Keratinocyte (primary cell): ENCODE measurements around the gene NFATC1.

ENCODE experiments used
- CTCF ChIP-seq, 3 experiments: IDR thresholded peaks in 1 of 3; conservative IDR thresholded peaks in 1 of 3; optimal IDR thresholded peaks in 1 of 3; 2 replicates in 2 of 3; 3 replicates in 1 of 3; pipeline versions ENCODE3 to v1.5.1; 2011; ENCODE audit warnings: low read length in 3 of 3, mild to moderate bottlenecking in 3 of 3, moderate library complexity in 2 of 3, control low read depth in 1 of 3, inconsistent platforms in 1 of 3; ENCODE audit not compliant: insufficient read depth in 2 of 3; ENCODE audit errors: extremely low read depth in 1 of 3
- EZH2 ChIP-seq: IDR thresholded peaks from one replicate; pipeline ENCODE4 v1.6.1; 2012; ENCODE audit warnings: inconsistent platforms, mild to moderate bottlenecking, low read length, moderate library complexity

- TF ChIP-seq EZH2: no peak
- no peak for TF ChIP-seq CTCF (optimal IDR thresholded peaks at IDR 0.05 in 1 of 3, IDR thresholded peaks at IDR 0.05 in 1 of 3, conservative IDR thresholded peaks at IDR 0.05 in 1 of 3; ENCODE audit: extremely low read depth in 1 of 3, insufficient read depth in 2 of 3, low read length in 3 of 3)
These were observed 33.7 kb downstream of the NFATC1 start for GRCh38 chr18:79429381-79429780.
